B cell (primary cell): ENCODE data around the gene AKR7A2. TPM values are rescaled to one million over a fixed set of nuclear protein-coding genes. Genes with fewer than 3 reads are reported as not detected.
"Not testable (repeated sequence)": the region's sequence is repeated elsewhere in the genome, so short reads cannot be mapped to it uniquely, and the experiment has no call there.

ENCODE experiments used
- ATAC-seq: fragments of 200-7000 bp; cut with Tn5 transposase; one replicate; pipeline ENCODE4 v1.10.0; 2021; ENCODE audit warnings: low read depth, mild to moderate bottlenecking, moderate number of reproducible peaks, moderate library complexity
- CTCF ChIA-PET: fragments of 350-600 bp; sonication (Branson Sonifier 250); formaldehyde crosslinking; loops from one replicate; lab custom pipeline; 2021; ENCODE audit warnings: antibody characterized with exemption, inconsistent platforms; lab: Charles Lee
- POLR2A ChIA-PET: fragments of 350-600 bp; sonication (Branson Sonifier 250); formaldehyde crosslinking; loops from one replicate; lab custom pipeline; 2021; ENCODE audit warnings: antibody characterized with exemption; lab: Charles Lee
- DNase-seq: peaks from one replicate; pipeline ENCODE4 v3.0.0; 2013
- H2AFZ ChIP-seq: 2 replicates; pipeline ENCODE4 v1.6.1; 2012; ENCODE audit warnings: mild to moderate bottlenecking, low read depth, low read length; ENCODE audit not compliant: insufficient read depth, poor library complexity, severe bottlenecking
- H3K27ac ChIP-seq, 2 donors: 1 replicate in 1 of 2; 2 replicates in 1 of 2; pipeline ENCODE4 v1.5.1; 2012 to 2013; ENCODE audit warnings: low read length in 2 of 2, mild to moderate bottlenecking in 2 of 2, moderate library complexity in 1 of 2
- H3K27me3 ChIP-seq, 4 experiments: fragments of 200-600 bp in 1 of 4; sonication (generic) in 1 of 4; replicated peaks in 1 of 4; 1 replicate in 2 of 4; 2 replicates in 2 of 4; pipeline versions ENCODE4 v1.6.1 to v1.7.0; 2013 to 2016; ENCODE audit warnings: low read length in 3 of 4, mild to moderate bottlenecking in 2 of 4, mixed read lengths in 1 of 4, moderate library complexity in 1 of 4; ENCODE audit not compliant: insufficient read depth in 4 of 4, control insufficient read depth in 3 of 4; ENCODE audit errors: control extremely low read depth in 1 of 4
- H3K36me3 ChIP-seq, 2 experiments: replicated peaks in 1 of 2; 1 replicate in 1 of 2; 2 replicates in 1 of 2; pipeline versions ENCODE4 v1.6.1 to v1.7.1; 2013; ENCODE audit warnings: low read length in 1 of 2; ENCODE audit not compliant: insufficient read depth in 2 of 2, control insufficient read depth in 1 of 2; ENCODE audit errors: control extremely low read depth in 1 of 2, extremely low read depth in 1 of 2
- H3K4me1 ChIP-seq, 2 donors: fragments of 200-600 bp in 1 of 2; sonication (generic) in 1 of 2; 1 replicate in 1 of 2; 2 replicates in 1 of 2; pipeline versions ENCODE4 v1.5.1 to v1.6.1; 2013 to 2017; ENCODE audit warnings: low read length in 2 of 2; ENCODE audit not compliant: control insufficient read depth in 2 of 2, insufficient read depth in 2 of 2
- H3K4me2 ChIP-seq: replicated peaks from 2 replicates; pipeline ENCODE3; 2012; ENCODE audit warnings: mild to moderate bottlenecking, low read depth, low read length; ENCODE audit not compliant: poor library complexity, severe bottlenecking
- H3K4me3 ChIP-seq, 5 experiments: fragments of 200-600 bp in 1 of 5; sonication (generic) in 1 of 5; 1 replicate in 3 of 5; 2 replicates in 2 of 5; pipeline versions ENCODE4 v1.5.1 to v1.7.0; 2011 to 2016; ENCODE audit warnings: low read length in 4 of 5, mild to moderate bottlenecking in 4 of 5, low read depth in 2 of 5, control low read depth in 1 of 5, moderate library complexity in 1 of 5; ENCODE audit not compliant: insufficient read depth in 1 of 5; ENCODE audit errors: control extremely low read depth in 1 of 5, extremely low read depth in 1 of 5
- H3K79me2 ChIP-seq: fragments of 200-600 bp; sonication (generic); one replicate; pipeline ENCODE4 v1.6.0; 2016; ENCODE audit warnings: low read length; ENCODE audit not compliant: control insufficient read depth, insufficient read depth
- H3K9ac ChIP-seq: fragments of 200-600 bp; sonication (generic); 2 replicates; pipeline ENCODE4 v1.6.1; 2017; ENCODE audit warnings: mild to moderate bottlenecking, low read length, moderate library complexity
- H3K9me3 ChIP-seq, 3 donors: one replicate each; pipeline versions ENCODE4 v1.6.1 to v1.7.1; 2013; ENCODE audit warnings: low read length in 2 of 3; ENCODE audit not compliant: control insufficient read depth in 2 of 3, insufficient read depth in 1 of 3; ENCODE audit errors: control extremely low read depth in 1 of 3
- H4K20me1 ChIP-seq: 2 replicates; pipeline ENCODE4 v1.6.0; 2012; ENCODE audit warnings: mild to moderate bottlenecking, low read length; ENCODE audit not compliant: insufficient read depth, control insufficient read depth, poor library complexity, severe bottlenecking
- H3K27ac Mint-ChIP-seq: one replicate; pipeline ENCODE4 v1.8.0; 2021; ENCODE audit warnings: mixed read lengths
- H3K27me3 Mint-ChIP-seq: one replicate; pipeline ENCODE4 v1.8.0; 2021; ENCODE audit warnings: mixed read lengths
- H3K4me1 Mint-ChIP-seq: one replicate; pipeline ENCODE4 v1.8.0; 2021; ENCODE audit warnings: mixed read lengths
- H3K4me3 Mint-ChIP-seq: one replicate; pipeline ENCODE4 v1.8.0; 2021; ENCODE audit warnings: mixed read lengths
- H3K9me3 Mint-ChIP-seq: one replicate; pipeline ENCODE4 v1.8.0; 2022; ENCODE audit warnings: mixed read lengths; ENCODE audit not compliant: insufficient read depth
- EZH2 ChIP-seq: IDR thresholded peaks from 2 replicates; pipeline ENCODE4 v1.6.1; 2012; ENCODE audit warnings: borderline replicate concordance, low read depth, mild to moderate bottlenecking, moderate library complexity, low read length; ENCODE audit not compliant: insufficient read depth, poor library complexity, severe bottlenecking
- WGBS: methylation state at CpG from one replicate; pipeline ENCODE4 v1.1.5; 2013; ENCODE audit warnings: missing lambda C conversion rate; ENCODE audit not compliant: insufficient coverage; 5-methylcytosine and 5-hydroxymethylcytosine counted together
- intact Hi-C: fragments of 100-400 bp; cut with micrococcal nuclease; formaldehyde crosslinking; loops from one replicate; pipeline ENCODE4 v1.10.0; 2022
- polyA plus RNA-seq: library from polyadenylated mRNA; depleted of rRNA; stranded (reverse); fragments of >200 nt; gene quantifications from 2 replicates; pipeline ENCODE4 v1.2.3, GENCODE V29; 2012
- total RNA-seq, 2 donors: library from RNA; stranded (reverse); fragments of 120-200 nt in 1 of 2; gene quantifications; 1 replicate in 1 of 2; 2 replicates in 1 of 2; pipeline versions ENCODE4 v1.2.3 to v1.2.4, GENCODE V29; 2013 to 2022
- TF ChIP-seq, protein P1 (sequence below): fragments of 200-600 bp; IDR thresholded peaks from one replicate; pipeline ENCODE4 v1.8.0; 2022; ENCODE audit warnings: antibody characterized with exemption, mild to moderate bottlenecking

AKR7A2 gene
- total and polyA plus RNA-seq, 2 donors (not counting 1 experiment from before 2014, with no cell fraction given), result 23.7 to 32.1 TPM

DNA sequence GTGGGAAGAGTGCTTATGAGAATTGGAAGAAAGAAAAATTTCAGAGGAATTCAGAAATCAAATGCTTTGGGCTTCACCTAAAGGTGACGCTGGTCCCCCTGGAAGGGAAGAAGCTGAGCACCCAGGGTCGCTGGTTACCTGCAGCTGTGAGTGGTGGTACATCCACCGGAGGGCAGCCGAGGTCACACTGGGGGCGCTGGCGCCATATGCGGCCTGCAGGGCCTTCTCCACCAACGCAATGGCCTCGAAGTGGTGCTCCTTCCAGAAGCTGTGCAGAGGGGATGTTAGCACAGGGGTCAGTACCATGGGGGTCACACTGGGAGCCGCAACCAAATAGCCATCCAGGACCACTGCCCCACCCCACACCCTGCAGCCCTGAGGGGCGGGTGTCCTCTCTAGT, 6.1 kb downstream of the AKR7A2 start:
- H3K4me1 ChIP-seq, result peaks cover 2 to 3% of the 10 kb centered on the region in 2 donors
- DNase-seq, result no peak
- POLR2A ChIA-PET, result no interaction called here
- TF ChIP-seq, protein P1, sequence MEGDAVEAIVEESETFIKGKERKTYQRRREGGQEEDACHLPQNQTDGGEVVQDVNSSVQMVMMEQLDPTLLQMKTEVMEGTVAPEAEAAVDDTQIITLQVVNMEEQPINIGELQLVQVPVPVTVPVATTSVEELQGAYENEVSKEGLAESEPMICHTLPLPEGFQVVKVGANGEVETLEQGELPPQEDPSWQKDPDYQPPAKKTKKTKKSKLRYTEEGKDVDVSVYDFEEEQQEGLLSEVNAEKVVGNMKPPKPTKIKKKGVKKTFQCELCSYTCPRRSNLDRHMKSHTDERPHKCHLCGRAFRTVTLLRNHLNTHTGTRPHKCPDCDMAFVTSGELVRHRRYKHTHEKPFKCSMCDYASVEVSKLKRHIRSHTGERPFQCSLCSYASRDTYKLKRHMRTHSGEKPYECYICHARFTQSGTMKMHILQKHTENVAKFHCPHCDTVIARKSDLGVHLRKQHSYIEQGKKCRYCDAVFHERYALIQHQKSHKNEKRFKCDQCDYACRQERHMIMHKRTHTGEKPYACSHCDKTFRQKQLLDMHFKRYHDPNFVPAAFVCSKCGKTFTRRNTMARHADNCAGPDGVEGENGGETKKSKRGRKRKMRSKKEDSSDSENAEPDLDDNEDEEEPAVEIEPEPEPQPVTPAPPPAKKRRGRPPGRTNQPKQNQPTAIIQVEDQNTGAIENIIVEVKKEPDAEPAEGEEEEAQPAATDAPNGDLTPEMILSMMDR, result no peak
- no peak for TF ChIP-seq EZH2
- WGBS, result 98% methylated on average over 8 of the region's 11 CpGs
- H3K4me2 ChIP-seq, result no peak overlapping the region
- no peak overlapping the region for H2AFZ ChIP-seq
- Mint-ChIP-seq H3K27me3 (no peaks in the 10 kb centered on the region), H3K4me3 (no peak overlapping the region), H3K4me1 (peaks cover 6% of the 10 kb centered on the region), H3K9me3 (no peaks in the 10 kb centered on the region), H3K27ac (no peak overlapping the region)
- no peak overlapping the region for H3K27ac ChIP-seq
- peaks cover 6 to 52% of the 10 kb centered on the region in 2 experiments for H3K36me3 ChIP-seq
- no peak for ATAC-seq
- no peaks in the 10 kb centered on the region for H3K9me3 ChIP-seq
- CTCF ChIA-PET, result no interaction called here
- peaks cover 2% of the 10 kb centered on the region for H4K20me1 ChIP-seq
- intact Hi-C loops, result no loop called here
- no peak overlapping the region for H3K4me3 ChIP-seq
- H3K9ac ChIP-seq, result no peak overlapping the region
- H3K27me3 ChIP-seq, result no peaks in the 10 kb centered on the region
- peaks cover 2% of the 10 kb centered on the region for H3K79me2 ChIP-seq

DNA sequence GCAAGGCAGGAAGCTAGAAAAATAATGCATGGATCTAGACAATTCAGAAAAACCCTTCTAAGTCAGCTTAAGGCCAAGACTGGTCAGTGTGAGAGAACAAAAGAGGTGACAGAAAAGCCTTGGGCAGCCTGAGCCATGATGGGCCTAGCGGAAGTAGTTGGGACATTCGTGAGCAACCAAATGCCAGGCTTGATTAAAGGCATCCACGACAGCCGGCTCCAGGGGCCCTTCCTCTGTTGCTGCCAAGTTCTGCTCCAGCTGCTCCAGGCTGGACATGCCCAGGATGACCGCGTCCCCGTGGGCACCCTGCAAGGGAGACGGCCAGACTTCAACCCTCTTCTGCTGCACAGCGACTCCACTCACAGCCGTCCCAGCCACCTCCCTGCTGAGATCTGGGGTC, 7.9 kb downstream of the AKR7A2 start:
- H3K36me3 ChIP-seq, result peaks cover 6 to 52% of the 10 kb centered on the region in 2 experiments
- H4K20me1 ChIP-seq, H3K27me3 ChIP-seq, H3K4me1 Mint-ChIP-seq, H3K79me2 ChIP-seq, H3K9me3 Mint-ChIP-seq, POLR2A ChIA-PET, H2AFZ ChIP-seq, H3K27me3 Mint-ChIP-seq, ATAC-seq, H3K4me3 ChIP-seq, H3K9me3 ChIP-seq, CTCF ChIA-PET, H3K4me2 ChIP-seq, H3K4me1 ChIP-seq, intact Hi-C loops, H3K27ac ChIP-seq, H3K4me3 Mint-ChIP-seq, DNase-seq, H3K27ac Mint-ChIP-seq, H3K9ac ChIP-seq: not testable (repeated sequence)
- 100% methylated on average over 4 of the region's 10 CpGs for WGBS
